ENCODE data around the gene HELZ. TPM values are rescaled to one million over a fixed set of nuclear protein-coding genes. Genes with fewer than 3 reads are reported as not detected.

HELZ gene
- polyA plus RNA-seq, 1 of the 3 experiments (the other 2 are of a cell fraction): 4.3 TPM

DNA sequence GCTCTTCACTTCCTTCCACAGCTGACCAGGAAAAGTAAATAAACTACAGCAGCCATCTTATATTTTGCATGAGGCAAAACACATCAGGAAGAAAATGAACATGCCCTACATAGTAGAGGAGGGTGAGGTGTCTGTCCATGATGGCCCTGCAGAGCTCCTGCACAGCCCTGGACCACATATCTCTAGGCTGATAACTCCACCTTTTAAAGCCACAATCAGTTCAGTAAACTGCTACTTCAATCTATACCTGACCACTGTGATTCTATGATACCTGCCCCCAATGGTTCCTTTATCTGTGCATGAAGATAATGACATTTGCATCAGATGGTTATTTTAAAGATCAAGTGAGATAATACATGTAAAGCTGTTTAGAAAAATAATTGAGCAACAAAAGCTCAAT is 82.2 kb downstream of the HELZ start (continued):
- TF ChIP-seq CTCF (IDR thresholded peaks at IDR 0.05): no peak

DNA sequence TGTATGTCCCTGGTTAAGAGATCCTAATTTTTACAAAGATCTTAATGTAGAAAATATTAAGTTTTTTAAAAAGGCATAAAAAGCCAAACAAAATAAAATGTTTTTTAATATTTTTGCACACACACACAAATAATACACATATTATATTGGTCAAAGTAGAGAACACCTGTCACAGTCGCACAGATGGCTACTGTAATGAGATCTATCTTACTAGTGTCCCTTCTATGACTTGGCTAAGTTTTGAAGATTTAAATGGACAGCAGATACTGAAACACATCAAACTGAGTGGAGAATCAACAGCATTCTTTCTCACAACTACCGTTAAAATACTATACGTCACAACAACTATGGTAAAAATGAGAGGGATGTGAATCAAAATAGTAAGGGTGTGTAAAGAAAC is 83.4 kb downstream of the HELZ start:
- ChIA-PET CTCF (interaction anchor here (0.9 to 9.1 kb wide), 6 partner anchors 119 to 447 kb away, joined by 3 to 77 read pairs (median 4); no protein-coding TSS in a partner anchor), POLR2A (interaction anchor here (1.1 kb wide), 1 partner anchor 143 kb away, joined by 4 read pairs; no protein-coding TSS in a partner anchor)
- Histone ChIP-seq H3F3A (replicated peaks; ENCODE audit: insufficient read depth) (peaks cover 19% of the 10 kb centered on the region), H3K9ac (no peak overlapping the region), H3K36me3 (replicated peaks in 1 of 2; ENCODE audit: control insufficient read depth in 1 of 2, insufficient read depth in 2 of 2, low read length in 1 of 2) (peaks cover 59 to 62% of the 10 kb centered on the region in 2 experiments), H2AFZ (ENCODE audit: low read depth) (no peak overlapping the region), H3K27me3 (ENCODE audit: insufficient read depth) (no peaks in the 10 kb centered on the region), H3K9me2 (no peaks in the 10 kb centered on the region), H3K4me1 (ENCODE audit: control insufficient read depth in 1 of 2, insufficient read depth in 2 of 2, low read depth in 1 of 2, low read length in 1 of 2) (peaks cover 5 to 34% of the 10 kb centered on the region in 2 experiments; a peak in 3 of 4 replicates), H3K4me2 (no peak overlapping the region), H3K4me3 (ENCODE audit: low read depth in 2 of 2, low read length in 1 of 2) (no peak overlapping the region), H3K79me2 (ENCODE audit: insufficient read depth) (no peaks in the 10 kb centered on the region), H3K27ac (ENCODE audit: low read depth in 2 of 2, low read length in 1 of 2) (peak overlapping the region in 1 of 2 experiments; percentile 85; a peak in 2 of 4 replicates), H3K9me3 (no peaks in the 10 kb centered on the region), H4K20me1 (ENCODE audit: insufficient read depth) (no peaks in the 10 kb centered on the region)
- DNase-seq: no peak
- WGBS (ENCODE audit: low lambda C conversion rate): 98% methylated on average over 3 of the region's 3 CpGs
- TF ChIP-seq FOSL2 (IDR thresholded peaks at IDR 0.05; ENCODE audit: borderline replicate concordance, low read depth) (no peak), CHD2 (IDR thresholded peaks at IDR 0.05; ENCODE audit: low read length, partially characterized antibody) (no peak)

DNA sequence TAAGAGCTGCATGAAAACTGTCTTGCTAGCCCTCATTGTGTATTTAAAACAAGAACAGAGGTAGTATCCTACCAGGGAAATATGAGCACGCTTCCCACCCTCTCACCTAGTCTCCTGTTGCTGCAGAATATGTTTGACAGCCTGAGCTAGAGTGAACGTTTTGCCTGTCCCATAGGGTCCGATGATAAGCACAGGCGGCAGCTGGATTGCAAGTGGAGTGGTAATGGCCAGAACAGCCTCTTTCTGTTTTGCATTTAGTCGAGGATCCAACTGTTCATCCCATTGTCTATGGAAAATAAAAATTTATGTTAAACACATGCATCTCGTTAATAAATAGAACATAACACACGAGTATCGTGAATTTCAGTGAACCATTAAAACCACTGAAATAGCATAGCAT is 84.2 kb downstream of the HELZ start:
- WGBS (ENCODE audit: low lambda C conversion rate): 77% methylated on average over 8 of the region's 8 CpGs
- no peak overlapping the region for H3K4me3 ChIP-seq (ENCODE audit: low read depth in 2 of 2, low read length in 1 of 2)
- H3K36me3 ChIP-seq (replicated peaks in 1 of 2; ENCODE audit: control insufficient read depth in 1 of 2, insufficient read depth in 2 of 2, low read length in 1 of 2): peaks cover 53 to 54% of the 10 kb centered on the region in 2 experiments
- no peaks in the 10 kb centered on the region for H3K27me3 ChIP-seq (ENCODE audit: insufficient read depth)
- ChIA-PET CTCF (interaction anchor here (0.9 to 9.1 kb wide), 11 partner anchors 119 to 446 kb away, joined by 3 to 77 read pairs (median 4); no protein-coding TSS in a partner anchor), POLR2A (interaction anchor here (0.6 to 1.1 kb wide), 3 partner anchors 142 to 353 kb away, joined by 3 to 4 read pairs (median 3); no protein-coding TSS in a partner anchor)
- peaks cover 23% of the 10 kb centered on the region for H3F3A ChIP-seq (replicated peaks; ENCODE audit: insufficient read depth)
- no peaks in the 10 kb centered on the region for H4K20me1 ChIP-seq (ENCODE audit: insufficient read depth)
- no peak overlapping the region for H3K9ac ChIP-seq
- H3K4me2 ChIP-seq: no peak overlapping the region
- peaks cover 5 to 34% of the 10 kb centered on the region in 2 experiments; a peak in 3 of 4 replicates for H3K4me1 ChIP-seq (ENCODE audit: control insufficient read depth in 1 of 2, insufficient read depth in 2 of 2, low read depth in 1 of 2, low read length in 1 of 2)
- H3K9me3 ChIP-seq: no peaks in the 10 kb centered on the region
- peak; percentile 52 for DNase-seq
- peak overlapping the region in 1 of 2 experiments; percentile 85; a peak in 2 of 4 replicates for H3K27ac ChIP-seq (ENCODE audit: low read depth in 2 of 2, low read length in 1 of 2)
- H3K79me2 ChIP-seq (ENCODE audit: insufficient read depth): no peaks in the 10 kb centered on the region
- H3K9me2 ChIP-seq: no peaks in the 10 kb centered on the region
- no peak for TF ChIP-seq IRF3 (IDR thresholded peaks at IDR 0.05; ENCODE audit: low read depth, low read length)
- TF ChIP-seq JUND (IDR thresholded peaks at IDR 0.05): no peak
- TF ChIP-seq RCOR1 (IDR thresholded peaks at IDR 0.05; ENCODE audit: low read length): 0 out of 2 replicates have a peak, but pooled peaks have one; percentile 9
- peak; percentile 70; the same call in 1 of the 2 replicates for TF ChIP-seq MXI1 (IDR thresholded peaks at IDR 0.05; ENCODE audit: low read depth, low read length)
- TF ChIP-seq CTCF (IDR thresholded peaks at IDR 0.05): no peak
- TF ChIP-seq RXRA (IDR thresholded peaks at IDR 0.05; ENCODE audit: borderline replicate concordance, low read depth): no peak
- peak; percentile 30 for TF ChIP-seq CHD2 (IDR thresholded peaks at IDR 0.05; ENCODE audit: low read length, partially characterized antibody)
- TF ChIP-seq, protein P1, sequence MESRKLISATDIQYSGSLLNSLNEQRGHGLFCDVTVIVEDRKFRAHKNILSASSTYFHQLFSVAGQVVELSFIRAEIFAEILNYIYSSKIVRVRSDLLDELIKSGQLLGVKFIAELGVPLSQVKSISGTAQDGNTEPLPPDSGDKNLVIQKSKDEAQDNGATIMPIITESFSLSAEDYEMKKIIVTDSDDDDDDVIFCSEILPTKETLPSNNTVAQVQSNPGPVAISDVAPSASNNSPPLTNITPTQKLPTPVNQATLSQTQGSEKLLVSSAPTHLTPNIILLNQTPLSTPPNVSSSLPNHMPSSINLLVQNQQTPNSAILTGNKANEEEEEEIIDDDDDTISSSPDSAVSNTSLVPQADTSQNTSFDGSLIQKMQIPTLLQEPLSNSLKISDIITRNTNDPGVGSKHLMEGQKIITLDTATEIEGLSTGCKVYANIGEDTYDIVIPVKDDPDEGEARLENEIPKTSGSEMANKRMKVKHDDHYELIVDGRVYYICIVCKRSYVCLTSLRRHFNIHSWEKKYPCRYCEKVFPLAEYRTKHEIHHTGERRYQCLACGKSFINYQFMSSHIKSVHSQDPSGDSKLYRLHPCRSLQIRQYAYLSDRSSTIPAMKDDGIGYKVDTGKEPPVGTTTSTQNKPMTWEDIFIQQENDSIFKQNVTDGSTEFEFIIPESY (IDR thresholded peaks at IDR 0.05; ENCODE audit: borderline replicate concordance, low read depth): no peak
- TF ChIP-seq, protein P2, sequence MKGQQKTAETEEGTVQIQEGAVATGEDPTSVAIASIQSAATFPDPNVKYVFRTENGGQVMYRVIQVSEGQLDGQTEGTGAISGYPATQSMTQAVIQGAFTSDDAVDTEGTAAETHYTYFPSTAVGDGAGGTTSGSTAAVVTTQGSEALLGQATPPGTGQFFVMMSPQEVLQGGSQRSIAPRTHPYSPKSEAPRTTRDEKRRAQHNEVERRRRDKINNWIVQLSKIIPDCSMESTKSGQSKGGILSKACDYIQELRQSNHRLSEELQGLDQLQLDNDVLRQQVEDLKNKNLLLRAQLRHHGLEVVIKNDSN (IDR thresholded peaks at IDR 0.05; ENCODE audit: borderline replicate concordance, low read depth): no peak
- TF ChIP-seq NRF1 (IDR thresholded peaks at IDR 0.05; ENCODE audit: low read depth, low read length): no peak
- no peak overlapping the region for H2AFZ ChIP-seq (ENCODE audit: low read depth)
